ENCODE data around the gene SNAP23.
"Not testable (repeated sequence)": the region's sequence is repeated elsewhere in the genome, so short reads cannot be mapped to it uniquely, and the experiment has no call there.

Gene SNAP23

GRCh38 chr15:42498212-42499068 is 3.0 kb downstream of the SNAP23 start:
- DNase-seq: no peak

DNA sequence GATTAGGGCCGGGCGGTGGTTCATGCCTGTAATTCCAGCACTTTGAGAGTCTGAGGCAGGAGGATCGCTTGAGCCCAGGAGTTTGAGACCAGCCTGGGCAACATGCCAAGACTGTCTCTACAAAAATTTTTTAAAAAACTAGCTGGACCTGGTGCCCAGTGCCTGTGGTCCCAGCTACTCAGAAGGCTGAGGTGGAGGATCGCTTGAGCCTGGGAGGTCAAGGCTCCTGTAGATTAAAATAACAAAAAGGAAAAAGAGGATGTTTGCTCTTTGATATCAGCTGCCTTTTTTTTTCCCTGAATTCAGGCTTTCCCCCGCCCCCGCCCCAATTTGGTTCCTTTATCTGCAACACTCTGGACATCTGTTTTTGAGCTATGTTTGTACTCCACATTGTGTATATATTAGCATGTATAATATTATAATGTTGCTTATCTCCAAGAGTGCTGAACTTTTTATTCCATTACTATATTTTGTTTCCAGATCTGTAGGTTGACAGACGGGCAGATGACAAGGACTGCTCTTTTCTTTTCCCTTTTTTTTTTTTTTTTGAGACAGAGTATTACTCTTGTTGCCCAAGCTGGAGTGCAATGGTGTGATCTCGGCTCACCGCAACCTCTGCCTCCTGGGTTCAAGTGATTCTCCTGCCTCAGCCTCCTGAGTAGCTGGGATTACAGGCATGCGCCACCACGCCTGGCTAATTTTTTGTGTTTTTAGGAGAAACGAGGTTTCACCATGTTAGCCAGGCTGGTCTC is 4.6 kb downstream of the SNAP23 start:
- peak; percentile 53 to 75 for DNase-seq

GRCh38 chr15:42502477-42502876 is 7.0 kb downstream of the SNAP23 start:
- no peak for DNase-seq

DNA sequence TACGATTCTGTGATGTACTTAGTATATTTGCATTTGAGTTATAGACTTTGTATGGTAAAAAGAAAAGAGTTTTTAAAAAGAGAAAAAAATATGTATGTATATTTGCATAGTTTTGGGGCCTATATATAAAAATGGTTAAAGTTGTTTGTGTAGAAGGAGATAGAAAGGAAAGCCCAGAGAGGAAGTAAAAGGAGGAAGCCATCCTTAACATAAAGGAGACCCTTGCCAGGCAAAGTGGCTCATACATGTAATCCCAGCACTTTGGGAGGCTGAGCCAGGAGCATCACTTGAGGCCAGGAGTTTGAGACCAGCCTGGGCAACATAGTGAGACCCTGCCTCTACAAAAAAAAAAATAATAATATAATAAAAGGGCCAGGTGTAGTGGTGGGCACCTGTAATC is 8.4 kb downstream of the SNAP23 start:
- peak; percentile 42 to 48 for DNase-seq

DNA sequence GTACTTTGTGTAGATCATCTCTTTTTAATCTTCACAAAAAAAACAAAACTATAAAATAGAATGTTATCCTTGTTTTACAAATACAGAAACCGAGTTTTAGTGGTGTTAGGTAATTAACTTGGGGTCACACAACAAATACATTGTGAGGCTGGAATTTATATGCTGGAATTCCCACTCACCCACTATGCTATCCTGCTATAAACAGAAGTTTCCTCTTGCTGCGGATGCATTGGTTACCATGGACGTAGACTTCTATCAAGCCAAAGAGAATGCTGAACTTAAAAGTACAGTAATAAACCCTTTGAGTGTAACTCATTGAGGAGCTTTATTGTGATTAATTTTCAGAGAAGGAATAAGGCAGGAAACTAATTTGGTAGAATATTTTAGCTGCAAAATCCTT is 9.2 kb downstream of the SNAP23 start:
- no peak for DNase-seq

DNA sequence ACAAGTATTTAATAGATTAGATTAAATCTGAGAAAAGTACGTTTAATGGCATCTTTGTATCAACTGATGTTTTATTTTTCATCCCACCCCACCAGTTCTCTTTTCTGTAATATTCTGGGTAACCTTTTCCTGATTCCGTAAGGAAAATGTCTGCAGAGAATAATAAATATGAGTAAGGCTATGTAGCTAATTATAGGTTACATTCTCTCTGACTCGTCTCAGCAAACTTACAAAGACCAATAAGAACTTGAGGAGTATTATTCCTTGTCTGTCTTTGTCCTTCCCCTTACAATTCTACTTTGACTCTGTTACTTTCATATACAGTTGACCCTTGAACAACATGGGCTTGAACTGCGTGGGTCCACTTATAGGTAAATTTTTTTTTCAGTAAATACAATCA is 12.1 kb downstream of the SNAP23 start:
- DNase-seq: no peak

- DNase-seq: no peak
Observed at GRCh38 chr15:42508263-42508690, 12.8 kb downstream of the SNAP23 start.

- DNase-seq: no peak
Observed at GRCh38 chr15:42510258-42511006, 15.0 kb downstream of the SNAP23 start.

DNA sequence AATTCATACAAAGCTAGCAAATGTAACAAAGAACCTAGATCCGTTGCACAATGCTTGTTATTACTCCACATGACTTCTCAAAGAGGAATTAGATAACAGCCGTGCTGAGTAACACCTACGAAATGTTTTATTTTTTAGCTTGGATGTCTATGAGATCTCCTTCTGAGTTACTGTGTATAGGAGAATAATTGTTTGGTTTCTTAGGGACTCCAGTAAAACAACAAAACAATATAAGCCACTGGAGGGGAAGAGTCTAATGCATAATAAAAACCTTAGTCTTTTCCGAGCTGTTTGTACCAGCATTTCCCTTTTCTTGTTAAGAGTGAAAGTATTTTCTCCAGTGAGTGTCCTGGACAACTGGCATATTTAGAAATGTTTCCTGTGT is 15.6 kb downstream of the SNAP23 start:
- peak; percentile 64 to 70 for DNase-seq

DNA sequence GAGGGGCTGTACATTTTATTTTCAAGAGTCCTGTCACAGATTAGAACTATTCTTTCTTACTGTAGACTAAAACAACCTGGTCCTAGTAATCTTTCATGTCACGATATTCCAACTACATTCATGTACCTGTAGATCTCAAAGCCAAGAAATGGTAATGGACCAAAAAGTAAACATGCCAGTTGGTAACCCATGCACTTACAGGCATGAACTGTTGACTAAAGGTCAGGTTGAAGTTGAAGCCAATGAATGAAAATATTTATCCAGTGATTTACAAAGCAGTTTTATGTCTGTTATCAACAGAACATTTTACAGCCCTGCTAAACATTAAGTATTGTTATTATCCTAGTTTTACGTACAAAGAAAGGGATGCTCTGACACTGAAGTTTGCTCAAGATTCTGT is 27.9 kb downstream of the SNAP23 start:
- no peak for DNase-seq

DNA sequence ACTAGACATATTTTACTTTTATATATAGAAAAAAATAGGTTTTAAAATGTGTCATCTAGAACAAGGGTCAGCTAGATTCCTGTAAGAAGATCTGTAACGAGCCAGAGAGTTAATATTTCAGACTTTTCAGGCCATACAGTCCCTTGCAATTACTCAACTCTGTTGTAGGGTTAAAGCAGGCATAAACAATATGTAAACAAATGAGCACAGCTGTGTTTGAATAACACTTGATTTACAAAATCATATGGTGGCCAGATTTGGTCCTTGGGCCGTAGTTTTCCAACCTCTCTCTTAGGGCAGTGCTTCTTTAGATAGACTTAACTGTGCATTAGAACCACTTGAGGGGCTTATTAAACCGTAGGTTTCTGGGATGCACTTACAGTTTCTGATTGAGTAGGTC is 33.5 kb downstream of the SNAP23 start:
- DNase-seq: no peak

- DNase-seq: no peak
Observed at GRCh38 chr15:42533246-42533645, 37.8 kb downstream of the SNAP23 start.

DNA sequence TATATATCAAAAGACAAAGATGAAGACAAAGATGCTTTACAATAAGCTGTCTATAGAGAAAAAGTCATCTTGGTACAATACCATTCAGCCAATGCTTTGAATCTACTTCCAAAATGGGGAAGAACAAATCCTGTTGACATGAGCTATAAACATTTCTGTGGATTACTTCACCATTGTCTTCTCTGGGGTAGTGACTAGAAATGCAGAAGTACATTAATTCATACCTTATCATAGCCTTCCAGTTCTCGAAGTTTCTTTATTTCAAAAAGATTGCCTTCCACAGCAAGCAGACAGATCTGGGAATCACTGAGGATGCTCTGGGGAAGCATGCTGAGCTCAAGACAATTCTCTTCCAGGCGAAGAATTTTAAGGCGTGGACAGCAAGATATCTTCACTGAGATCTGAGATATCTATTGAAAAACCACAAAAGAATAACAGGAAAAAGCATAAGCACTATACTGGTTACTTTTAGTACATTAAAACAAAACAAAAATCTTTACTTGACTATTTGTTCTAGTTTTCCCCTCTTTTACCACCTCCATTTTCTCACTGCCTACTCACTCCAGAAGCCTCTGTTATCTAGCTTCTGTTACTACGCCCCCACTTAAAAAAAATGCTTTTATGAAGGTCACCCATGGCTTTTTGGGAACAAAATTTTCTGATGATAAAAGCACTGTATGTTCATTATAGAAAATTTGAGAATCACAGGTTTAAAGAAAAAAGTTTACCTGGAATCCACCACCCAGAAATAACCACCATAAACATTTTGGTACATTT is 49.6 kb downstream of the SNAP23 start:
- DNase-seq: peak; percentile 65 to 71

DNA sequence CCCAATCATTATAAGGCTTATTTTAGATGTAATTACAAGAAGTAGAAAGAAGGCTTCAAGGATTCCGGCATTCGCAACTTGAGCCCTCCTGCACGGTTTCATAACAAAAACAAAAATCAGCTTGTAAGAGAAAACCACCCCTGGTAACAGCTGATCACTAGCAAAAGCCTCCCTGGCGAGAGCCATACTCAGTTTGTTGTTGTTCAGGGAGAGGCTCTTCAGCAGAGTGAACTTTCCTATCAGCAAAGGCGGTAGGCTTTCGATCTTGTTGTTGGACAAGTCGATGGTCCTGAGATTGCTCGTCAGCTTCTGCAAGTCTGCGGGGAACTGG is 52.4 kb downstream of the SNAP23 start:
- DNase-seq: no peak

- peak; percentile 82 to 89 for DNase-seq
Observed at GRCh38 chr15:42548249-42549031, 53.0 kb downstream of the SNAP23 start, which contains the start of the genes HAUS2 and LRRC57. HAUS2 (plus strand) TSS chr15:42548838; CDS start chr15:42548873, 35 bp downstream. LRRC57 (minus strand) TSS chr15:42548793; CDS start chr15:42548434, 359 bp downstream.

DNA sequence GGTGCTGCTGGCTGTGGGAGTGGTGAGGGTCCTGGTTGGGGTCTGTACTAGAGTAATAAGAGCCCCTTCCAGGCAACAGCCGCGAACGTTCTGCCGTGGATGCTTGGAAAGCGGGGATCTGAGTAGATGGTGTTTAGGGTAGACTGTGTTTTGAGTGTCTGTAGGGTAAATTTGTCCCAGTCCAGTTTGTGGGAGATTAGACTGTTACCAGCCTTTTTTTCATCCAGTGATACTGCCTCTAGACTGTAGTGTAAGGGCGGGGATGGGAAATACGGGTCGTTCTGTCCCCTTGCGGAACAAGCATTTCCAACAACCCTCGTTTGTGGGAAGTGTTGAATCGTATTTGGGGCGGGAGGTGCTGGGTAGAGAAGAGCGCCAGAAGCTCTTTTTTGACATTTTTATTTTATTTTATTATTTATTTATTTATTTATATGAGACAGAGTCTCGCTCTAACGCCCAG is 53.6 kb downstream of the SNAP23 start:
- DNase-seq: peak; percentile 51 to 54

- DNase-seq: peak; percentile 69 to 81
Observed at GRCh38 chr15:42549741-42550392, 54.4 kb downstream of the SNAP23 start.

DNA sequence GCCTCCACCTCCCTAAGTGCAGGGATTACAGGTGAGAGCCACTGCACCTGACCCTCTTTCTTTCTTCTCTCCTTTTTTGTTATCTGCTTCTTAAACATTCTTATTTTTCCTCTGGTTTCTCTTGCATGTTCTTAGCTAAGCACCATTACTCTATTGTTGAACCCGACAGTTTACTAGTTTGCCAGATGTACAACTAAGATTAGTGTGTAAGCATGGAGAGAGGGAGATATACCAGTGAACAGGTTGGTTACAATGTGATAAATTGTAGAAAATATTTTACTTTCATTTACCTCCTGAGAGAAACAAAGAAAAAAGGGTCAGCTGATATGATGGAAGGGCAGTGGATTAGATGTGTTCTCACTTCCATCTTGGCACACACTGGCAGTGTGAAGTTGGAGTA is 58.1 kb downstream of the SNAP23 start:
- peak in 1 of 2 donors; percentile 8 for DNase-seq

- DNase-seq: not testable (repeated sequence)
Observed at GRCh38 chr15:42556550-42557207, 61.2 kb downstream of the SNAP23 start.

- no peak for DNase-seq
Observed at GRCh38 chr15:42558739-42559138, 63.3 kb downstream of the SNAP23 start.

All from inflammatory macrophage treated with lipopolysaccharide for 1 hour (primary cell).